Measurements from ENCODE around the gene ZBTB42. TPM values are rescaled to one million over a fixed set of nuclear protein-coding genes. Genes with fewer than 3 reads are reported as not detected.

Gene ZBTB42
- total and polyA plus RNA-seq, 9 donors, result 3.3 to 7.2 (median 5.2) TPM

GRCh38 chr14:104795781-104796686 lies 4.9 kb upstream of the ZBTB42 start:
- Histone ChIP-seq H3K4me1 (ENCODE audit: control insufficient read depth, insufficient read depth, low read length) (peaks cover 78% of the 10 kb centered on the region), H3K27ac (ENCODE audit: low read length) (peak overlapping the region; percentile 75), H3K9me3 (replicated peaks; ENCODE audit: control insufficient read depth, low read depth, low read length) (no peaks in the 10 kb centered on the region), H3K36me3 (ENCODE audit: control insufficient read depth, insufficient read depth, low read length) (peaks cover 20% of the 10 kb centered on the region), H3K27me3 (ENCODE audit: control insufficient read depth, insufficient read depth, low read length) (no peaks in the 10 kb centered on the region), H3K4me3 (ENCODE audit: low read length) (peak overlapping the region; percentile 44)
- DNase-seq, result peak; percentile 76
- WGBS (ENCODE audit: insufficient coverage), result 5% methylated on average over 42 of the region's 55 CpGs

- DNase-seq, result no peak
- H3K9me3 ChIP-seq (replicated peaks; ENCODE audit: control insufficient read depth, low read depth, low read length), result no peaks in the 10 kb centered on the region
- peaks cover 13% of the 10 kb centered on the region for H3K36me3 ChIP-seq (ENCODE audit: control insufficient read depth, insufficient read depth, low read length)
- H3K4me1 ChIP-seq (ENCODE audit: control insufficient read depth, insufficient read depth, low read length), result peaks cover 82% of the 10 kb centered on the region
- no peak overlapping the region for H3K4me3 ChIP-seq (ENCODE audit: low read length)
- H3K27me3 ChIP-seq (ENCODE audit: control insufficient read depth, insufficient read depth, low read length), result no peaks in the 10 kb centered on the region
- 70% methylated on average over 6 of the region's 6 CpGs for WGBS (ENCODE audit: insufficient coverage)
- H3K27ac ChIP-seq (ENCODE audit: low read length), result peak overlapping the region; percentile 3
Measured at GRCh38 chr14:104796687-104797081, 4.2 kb upstream of the ZBTB42 start.

- H3K9me3 ChIP-seq (replicated peaks; ENCODE audit: control insufficient read depth, low read depth, low read length), result no peaks in the 10 kb centered on the region
- peaks cover 82% of the 10 kb centered on the region for H3K4me1 ChIP-seq (ENCODE audit: control insufficient read depth, insufficient read depth, low read length)
- H3K27ac ChIP-seq (ENCODE audit: low read length), result peak overlapping the region; percentile 84
- no peak overlapping the region for H3K4me3 ChIP-seq (ENCODE audit: low read length)
- peak; percentile 86 for DNase-seq
- H3K36me3 ChIP-seq (ENCODE audit: control insufficient read depth, insufficient read depth, low read length), result peaks cover 6% of the 10 kb centered on the region
- no peaks in the 10 kb centered on the region for H3K27me3 ChIP-seq (ENCODE audit: control insufficient read depth, insufficient read depth, low read length)
- 9% methylated on average over 15 of the region's 18 CpGs for WGBS (ENCODE audit: insufficient coverage)
Measured at GRCh38 chr14:104797115-104798044, 3.5 kb upstream of the ZBTB42 start.

DNA sequence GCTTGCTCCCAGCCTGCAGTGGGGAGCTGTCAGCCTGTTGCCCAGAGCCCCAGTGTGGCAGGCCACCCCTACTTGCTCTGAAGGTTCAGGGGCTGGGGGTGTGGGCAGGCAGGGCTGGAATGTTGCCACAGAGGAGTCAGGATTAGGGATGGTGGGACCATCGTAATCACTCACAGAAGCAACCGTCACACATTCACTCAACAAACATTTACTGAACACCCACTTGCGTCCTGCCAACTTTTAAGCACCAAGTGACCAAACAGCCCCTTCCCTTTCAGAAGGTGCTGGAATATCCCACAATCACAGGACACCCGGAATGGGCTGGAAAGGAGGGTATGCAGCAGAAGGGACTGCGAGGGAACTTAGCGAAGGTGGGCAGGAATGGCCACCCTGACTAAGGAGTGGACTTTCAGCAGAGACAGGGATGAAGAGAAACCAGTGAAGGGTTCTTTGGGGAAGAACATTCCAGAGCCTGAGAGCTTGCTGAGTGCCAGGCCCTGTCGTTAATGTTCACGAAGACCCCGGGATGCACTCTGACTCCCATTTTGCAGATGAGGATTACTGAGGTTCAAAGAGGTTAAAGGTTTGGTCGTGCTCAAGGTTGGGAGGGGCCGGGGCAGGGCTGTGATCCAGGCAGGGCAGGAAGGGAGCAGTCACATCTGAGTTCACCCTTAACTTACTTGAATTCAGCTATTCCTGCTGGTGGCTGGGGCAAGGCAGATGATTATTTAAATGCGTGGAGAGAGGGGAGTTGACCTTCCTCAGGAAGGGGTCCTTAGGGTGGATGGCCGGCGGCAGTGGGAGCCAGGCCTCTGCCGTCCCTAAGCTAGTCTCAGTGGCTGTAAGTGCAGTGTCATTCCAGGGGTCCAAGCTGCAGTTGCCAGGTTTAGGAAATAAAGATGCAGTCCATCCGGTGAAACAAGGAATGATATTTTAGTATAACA lies 2.3 kb upstream of the ZBTB42 start:
- 63% methylated on average over 11 of the region's 16 CpGs for WGBS (ENCODE audit: insufficient coverage)
- Histone ChIP-seq H3K36me3 (ENCODE audit: control insufficient read depth, insufficient read depth, low read length) (peaks cover 1% of the 10 kb centered on the region), H3K4me1 (ENCODE audit: control insufficient read depth, insufficient read depth, low read length) (peaks cover 82% of the 10 kb centered on the region), H3K27ac (ENCODE audit: low read length) (peak overlapping the region; percentile 97), H3K27me3 (ENCODE audit: control insufficient read depth, insufficient read depth, low read length) (no peaks in the 10 kb centered on the region), H3K4me3 (ENCODE audit: low read length) (no peak overlapping the region), H3K9me3 (replicated peaks; ENCODE audit: control insufficient read depth, low read depth, low read length) (no peaks in the 10 kb centered on the region)
- no peak for DNase-seq

GRCh38 chr14:104799244-104800014 lies 1.5 kb upstream of the ZBTB42 start:
- no peaks in the 10 kb centered on the region for H3K9me3 ChIP-seq (replicated peaks; ENCODE audit: control insufficient read depth, low read depth, low read length)
- peak; percentile 80 for DNase-seq
- no peaks in the 10 kb centered on the region for H3K27me3 ChIP-seq (ENCODE audit: control insufficient read depth, insufficient read depth, low read length)
- H3K4me1 ChIP-seq (ENCODE audit: control insufficient read depth, insufficient read depth, low read length), result peaks cover 78% of the 10 kb centered on the region
- H3K27ac ChIP-seq (ENCODE audit: low read length), result peak overlapping the region; percentile 97
- no peaks in the 10 kb centered on the region for H3K36me3 ChIP-seq (ENCODE audit: control insufficient read depth, insufficient read depth, low read length)
- WGBS (ENCODE audit: insufficient coverage), result 19% methylated on average over 9 of the region's 21 CpGs
- peak overlapping the region; percentile 65 for H3K4me3 ChIP-seq (ENCODE audit: low read length)

GRCh38 chr14:104800015-104800770 lies 708 bp upstream of the ZBTB42 start:
- Histone ChIP-seq H3K4me3 (ENCODE audit: low read length) (peak overlapping the region; percentile 65), H3K27ac (ENCODE audit: low read length) (peak overlapping the region; percentile 97), H3K27me3 (ENCODE audit: control insufficient read depth, insufficient read depth, low read length) (no peaks in the 10 kb centered on the region), H3K4me1 (ENCODE audit: control insufficient read depth, insufficient read depth, low read length) (peaks cover 82% of the 10 kb centered on the region), H3K36me3 (ENCODE audit: control insufficient read depth, insufficient read depth, low read length) (no peaks in the 10 kb centered on the region), H3K9me3 (replicated peaks; ENCODE audit: control insufficient read depth, low read depth, low read length) (no peaks in the 10 kb centered on the region)
- WGBS (ENCODE audit: insufficient coverage), result under 1% methylated on average over 68 of the region's 83 CpGs
- DNase-seq, result peak; percentile 92

DNA sequence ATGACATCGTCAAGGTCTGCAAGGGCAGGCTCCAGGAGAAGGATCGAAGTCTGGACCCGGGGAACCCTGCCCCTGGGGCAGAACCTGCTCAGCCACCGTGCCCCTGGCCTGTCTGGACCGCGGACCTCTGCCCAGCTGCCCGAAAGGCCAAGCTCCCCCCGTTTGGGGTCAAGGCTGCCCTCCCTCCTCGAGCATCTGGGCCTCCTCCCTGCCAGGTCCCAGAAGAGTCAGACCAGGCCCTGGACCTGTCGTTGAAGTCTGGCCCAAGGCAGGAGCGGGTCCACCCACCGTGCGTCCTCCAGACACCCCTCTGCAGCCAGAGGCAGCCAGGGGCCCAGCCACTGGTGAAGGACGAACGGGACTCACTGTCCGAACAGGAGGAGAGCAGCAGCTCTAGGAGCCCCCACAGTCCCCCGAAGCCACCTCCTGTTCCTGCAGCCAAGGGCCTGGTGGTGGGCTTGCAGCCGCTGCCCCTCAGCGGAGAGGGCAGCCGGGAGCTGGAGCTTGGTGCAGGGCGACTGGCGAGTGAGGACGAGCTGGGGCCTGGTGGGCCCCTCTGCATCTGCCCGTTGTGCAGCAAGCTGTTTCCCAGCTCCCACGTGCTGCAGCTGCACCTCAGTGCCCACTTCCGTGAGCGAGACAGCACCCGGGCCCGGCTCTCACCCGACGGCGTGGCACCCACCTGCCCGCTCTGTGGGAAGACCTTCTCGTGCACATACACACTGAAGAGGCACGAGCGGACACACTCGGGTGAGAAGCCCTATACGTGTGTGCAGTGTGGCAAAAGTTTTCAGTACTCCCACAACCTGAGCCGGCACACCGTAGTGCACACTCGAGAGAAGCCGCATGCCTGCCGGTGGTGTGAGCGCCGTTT lies 856 bp downstream of the ZBTB42 start:
- Histone ChIP-seq H3K4me1 (ENCODE audit: control insufficient read depth, insufficient read depth, low read length) (peaks cover 81% of the 10 kb centered on the region), H3K27ac (ENCODE audit: low read length) (no peak overlapping the region), H3K9me3 (replicated peaks; ENCODE audit: control insufficient read depth, low read depth, low read length) (no peaks in the 10 kb centered on the region), H3K36me3 (ENCODE audit: control insufficient read depth, insufficient read depth, low read length) (no peaks in the 10 kb centered on the region), H3K27me3 (ENCODE audit: control insufficient read depth, insufficient read depth, low read length) (no peaks in the 10 kb centered on the region), H3K4me3 (ENCODE audit: low read length) (peak overlapping the region; percentile 53)
- DNase-seq, result no peak
- 71% methylated on average over 44 of the region's 45 CpGs for WGBS (ENCODE audit: insufficient coverage)

Measured in muscle of leg (tissue), 11 donors.